H1 (cell line): ENCODE results near the gene ZNF648. TPM values are rescaled to one million over a fixed set of nuclear protein-coding genes. Genes with fewer than 3 reads are reported as not detected.

Source experiments
- TAF1 ChIP-seq: IDR thresholded peaks from 2 replicates; pipeline ENCODE4 v1.6.1; 2011; ENCODE audit warnings: mild to moderate bottlenecking, low read depth, low read length
- TEAD4 ChIP-seq: IDR thresholded peaks from 2 replicates; pipeline ENCODE4 v1.6.1; 2012; ENCODE audit warnings: low read depth, low read length, inconsistent platforms, mixed read lengths
- polyA plus RNA-seq, 7 experiments: library from polyadenylated mRNA; depleted of rRNA in 3 of 7; stranded (reverse) in 5 of 7; unstranded in 2 of 7; fragments of >200 nt in 5 of 7; fragments of 200-250 nt in 2 of 7; gene quantifications; 1 replicate in 5 of 7; 2 replicates in 1 of 7; 4 replicates in 1 of 7; pipeline versions ENCODE4 v1.2.1 to v1.2.3, GENCODE V29; 2011 to 2013; ENCODE audit warnings: missing spikeins in 2 of 7, mixed read lengths in 2 of 7
- total RNA-seq: library from RNA; stranded (reverse); fragmentation: NEBNext Ultra II Directional; extraction: Animal tissue kit (Norgen Biotek cat#: 25700); gene quantifications from 2 replicates; pipeline ENCODE4 v1.2.1, GENCODE V29; 2021
- TF ChIP-seq, protein P1 (sequence below), 3 experiments: IDR thresholded peaks; 1 replicate in 2 of 3; 2 replicates in 1 of 3; pipeline versions ENCODE4 v1.5.1 to v1.6.1; 2011; ENCODE audit warnings: low read length in 3 of 3, mild to moderate bottlenecking in 3 of 3, inconsistent platforms in 2 of 3, low read depth in 1 of 3, moderate library complexity in 1 of 3; ENCODE audit not compliant: insufficient read depth in 1 of 3; ENCODE audit errors: control extremely low read depth in 1 of 3

The ZNF648 gene
- total and polyA plus RNA-seq, 2 of the 8 experiments (the other 6 are each of a cell fraction or from before 2014, with no cell fraction given), result 0.20 to 0.53 TPM

GRCh38 chr1:182107209-182107608 lies 45.7 kb upstream of the ZNF648 start (continued):
- TF ChIP-seq, protein P1, sequence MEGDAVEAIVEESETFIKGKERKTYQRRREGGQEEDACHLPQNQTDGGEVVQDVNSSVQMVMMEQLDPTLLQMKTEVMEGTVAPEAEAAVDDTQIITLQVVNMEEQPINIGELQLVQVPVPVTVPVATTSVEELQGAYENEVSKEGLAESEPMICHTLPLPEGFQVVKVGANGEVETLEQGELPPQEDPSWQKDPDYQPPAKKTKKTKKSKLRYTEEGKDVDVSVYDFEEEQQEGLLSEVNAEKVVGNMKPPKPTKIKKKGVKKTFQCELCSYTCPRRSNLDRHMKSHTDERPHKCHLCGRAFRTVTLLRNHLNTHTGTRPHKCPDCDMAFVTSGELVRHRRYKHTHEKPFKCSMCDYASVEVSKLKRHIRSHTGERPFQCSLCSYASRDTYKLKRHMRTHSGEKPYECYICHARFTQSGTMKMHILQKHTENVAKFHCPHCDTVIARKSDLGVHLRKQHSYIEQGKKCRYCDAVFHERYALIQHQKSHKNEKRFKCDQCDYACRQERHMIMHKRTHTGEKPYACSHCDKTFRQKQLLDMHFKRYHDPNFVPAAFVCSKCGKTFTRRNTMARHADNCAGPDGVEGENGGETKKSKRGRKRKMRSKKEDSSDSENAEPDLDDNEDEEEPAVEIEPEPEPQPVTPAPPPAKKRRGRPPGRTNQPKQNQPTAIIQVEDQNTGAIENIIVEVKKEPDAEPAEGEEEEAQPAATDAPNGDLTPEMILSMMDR (IDR thresholded peaks at IDR 0.05; ENCODE audit: control extremely low read depth in 1 of 3, insufficient read depth in 1 of 3, low read depth in 1 of 3, low read length in 3 of 3), result no peak
- no peak for TF ChIP-seq TAF1
- no peak for TF ChIP-seq TEAD4
